ENCODE data around the gene TEX10.
A peak's percentile ranks its signal among the peaks of the same experiment; 100 is the strongest.
"Not testable (repeated sequence)": the region's sequence is repeated elsewhere in the genome, so short reads cannot be mapped to it uniquely, and the experiment has no call there.

TEX10 gene

GRCh38 chr9:100341889-100342288, 10.9 kb downstream of the TEX10 start:
- DNase-seq: no peak

DNA sequence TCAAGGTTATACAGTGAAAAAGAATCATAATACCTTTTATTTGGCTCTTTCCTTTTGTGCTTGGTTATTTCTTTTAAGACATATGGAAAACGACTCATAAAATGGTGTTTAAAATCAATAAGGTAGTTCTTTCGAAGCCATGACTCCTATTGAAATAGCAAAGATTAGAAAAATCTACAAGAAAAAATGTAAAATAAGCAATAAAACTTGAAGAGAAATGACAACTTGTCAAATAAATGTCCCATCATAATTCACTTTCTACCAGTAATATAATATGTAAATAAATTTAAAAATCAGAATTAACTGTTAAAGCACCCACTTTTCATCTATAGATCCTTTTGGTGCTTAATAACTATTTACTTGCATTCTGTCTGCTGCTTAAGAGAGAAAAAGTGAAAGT, 12.5 kb downstream of the TEX10 start:
- DNase-seq: no peak

DNA sequence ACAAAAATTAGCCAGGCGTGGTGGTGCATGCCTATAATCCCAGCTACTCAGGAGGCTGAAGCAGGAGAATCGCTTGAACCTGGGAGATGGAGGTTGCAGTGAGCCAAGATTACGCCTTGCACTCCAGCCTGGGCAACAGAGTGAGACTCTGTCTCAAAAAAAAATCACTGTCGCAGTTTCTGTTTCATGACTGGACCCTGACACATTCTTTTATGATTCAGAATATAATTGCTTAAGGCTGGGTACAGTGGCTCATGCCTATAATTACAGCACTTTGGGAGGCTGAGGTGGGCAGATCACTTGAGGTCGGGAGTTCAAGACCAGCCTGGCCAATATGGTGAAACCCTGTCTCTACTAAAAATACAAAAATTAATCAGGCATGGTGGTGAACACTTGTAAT, 14.0 kb downstream of the TEX10 start:
- not testable (repeated sequence) for DNase-seq

- no peak for DNase-seq
These were observed 28.0 kb downstream of the TEX10 start for GRCh38 chr9:100324594-100325200.

DNA sequence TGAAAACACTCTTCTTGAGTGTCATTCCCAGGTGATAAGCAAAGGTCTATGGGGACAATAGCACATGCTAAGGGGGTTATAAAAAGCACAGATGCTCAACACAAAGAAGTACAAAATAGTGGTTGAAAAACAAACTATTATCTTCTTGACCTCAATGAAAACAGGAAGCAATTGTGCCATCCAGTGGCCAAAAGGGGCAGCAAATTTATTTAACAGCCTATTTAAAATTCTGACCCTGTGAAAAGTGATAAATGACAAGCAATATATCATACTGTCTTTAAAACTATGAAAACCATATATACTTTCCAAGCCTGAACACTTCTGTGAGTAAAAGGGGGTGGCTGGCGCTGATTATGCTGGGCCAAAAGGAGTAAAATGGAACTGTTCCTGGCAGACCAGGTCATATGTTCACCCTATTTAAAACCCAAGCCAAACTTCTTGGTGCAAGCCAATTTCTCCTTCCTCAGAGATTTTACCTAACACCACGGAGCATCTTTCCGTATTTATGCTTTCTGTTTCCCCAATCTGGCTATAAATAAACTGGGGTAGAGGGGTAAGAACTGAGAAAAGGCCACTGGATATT, 29.7 kb downstream of the TEX10 start:
- DNase-seq: peak; percentile 21

DNA sequence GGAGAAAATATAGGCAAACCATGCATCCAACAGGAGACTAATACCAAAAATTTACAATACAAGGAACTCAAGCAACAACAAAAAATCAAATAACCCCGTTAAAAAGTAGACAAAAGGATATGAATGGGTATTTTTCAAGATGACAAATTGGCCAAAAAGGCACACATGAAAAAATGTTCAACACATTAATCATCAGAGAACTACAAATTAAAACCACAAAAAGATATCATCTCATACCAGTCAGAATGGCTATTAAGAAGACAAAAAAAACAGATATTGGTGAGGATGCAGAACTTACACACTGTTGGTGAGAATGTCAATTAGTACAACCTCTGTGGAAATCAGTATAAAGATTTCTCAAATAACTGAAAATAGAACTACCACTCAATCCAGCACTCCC, 35.0 kb downstream of the TEX10 start:
- DNase-seq: no peak

DNA sequence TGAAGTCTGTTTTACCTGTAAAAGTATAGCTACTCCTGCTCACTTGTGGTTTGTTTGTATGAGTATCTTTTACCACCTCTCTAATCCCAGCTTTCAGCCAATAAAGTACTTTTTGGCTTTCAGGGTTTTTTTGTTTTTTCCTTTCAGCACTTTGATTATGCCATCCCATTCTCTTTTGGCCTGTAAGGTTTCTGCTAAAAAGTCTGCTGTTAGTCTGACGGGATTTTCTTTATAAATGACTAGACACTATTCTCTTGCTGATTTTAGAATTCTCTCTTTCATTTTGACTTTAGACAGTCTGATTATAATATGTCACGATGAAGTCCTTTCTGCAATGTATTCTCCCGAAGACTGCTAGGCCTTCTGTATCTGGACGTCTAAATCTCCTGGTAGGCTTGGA, 37.2 kb downstream of the TEX10 start:
- DNase-seq: no peak

- no peak for DNase-seq
These were observed 42.8 kb downstream of the TEX10 start for GRCh38 chr9:100309992-100310391.

- DNase-seq: no peak
These were observed 43.7 kb downstream of the TEX10 start for GRCh38 chr9:100308965-100309564.

GRCh38 chr9:100307080-100307479, 45.7 kb downstream of the TEX10 start:
- DNase-seq: no peak

- no peak for DNase-seq
These were observed 46.5 kb downstream of the TEX10 start for GRCh38 chr9:100306283-100306682.

DNA sequence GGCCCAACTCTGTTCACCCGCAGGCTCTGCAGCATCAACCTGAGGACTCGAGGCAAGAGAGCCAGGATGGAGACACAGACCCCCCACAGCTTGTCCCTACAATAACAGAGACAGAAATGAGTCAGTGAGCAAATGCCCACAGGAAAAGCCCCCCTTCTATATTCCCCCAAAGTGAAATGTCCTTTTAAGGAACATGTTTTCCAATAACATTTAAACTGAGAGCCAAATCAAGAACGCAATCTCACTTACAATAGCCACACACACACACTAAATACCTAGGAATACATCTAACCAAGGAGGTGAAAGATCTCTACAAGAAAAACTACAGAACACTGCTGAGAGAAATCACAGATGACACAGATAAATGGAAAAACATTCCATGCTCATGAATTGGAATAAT, 49.0 kb downstream of the TEX10 start:
- no peak for DNase-seq

DNA sequence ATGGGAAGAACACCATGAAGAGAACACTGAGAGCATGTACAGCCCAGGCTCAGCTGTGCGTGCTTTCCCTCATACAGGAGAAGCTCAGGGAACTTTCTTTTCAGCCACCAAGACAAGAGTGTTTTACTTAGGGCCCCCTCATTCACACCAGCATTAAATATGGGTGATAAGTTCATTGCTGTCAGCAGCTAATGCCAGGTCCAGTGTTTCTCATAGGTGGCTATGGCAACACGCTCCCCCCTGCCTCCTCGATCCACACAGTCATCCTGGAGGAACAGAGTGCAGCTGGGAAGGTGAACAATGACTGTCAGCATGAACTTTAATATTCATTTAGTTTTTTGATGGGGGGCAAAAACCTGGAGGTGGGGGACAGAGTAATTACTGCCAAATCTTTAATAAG, 54.4 kb downstream of the TEX10 start:
- DNase-seq: no peak

DNA sequence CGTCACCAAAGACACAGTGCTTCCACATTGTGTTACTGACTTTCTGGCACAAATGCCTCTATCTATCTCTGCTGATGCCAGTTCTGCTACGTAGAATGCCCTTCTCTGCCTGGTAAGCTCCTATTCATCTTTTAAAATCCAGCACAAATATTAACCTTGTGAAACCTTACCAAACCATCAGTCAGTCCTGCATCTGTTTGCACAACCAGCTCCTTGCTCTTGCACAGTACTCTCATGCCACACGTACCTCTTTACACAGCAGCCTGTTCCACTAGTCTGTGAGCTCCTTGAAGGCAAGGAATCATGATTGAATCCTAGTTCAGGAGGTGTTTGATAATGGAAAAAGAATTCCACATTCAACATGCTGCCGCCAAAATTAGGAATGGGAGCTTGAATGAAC, 56.3 kb downstream of the TEX10 start:
- DNase-seq: no peak

- DNase-seq: no peak
These were observed 57.5 kb downstream of the TEX10 start for GRCh38 chr9:100295240-100295639.

DNA sequence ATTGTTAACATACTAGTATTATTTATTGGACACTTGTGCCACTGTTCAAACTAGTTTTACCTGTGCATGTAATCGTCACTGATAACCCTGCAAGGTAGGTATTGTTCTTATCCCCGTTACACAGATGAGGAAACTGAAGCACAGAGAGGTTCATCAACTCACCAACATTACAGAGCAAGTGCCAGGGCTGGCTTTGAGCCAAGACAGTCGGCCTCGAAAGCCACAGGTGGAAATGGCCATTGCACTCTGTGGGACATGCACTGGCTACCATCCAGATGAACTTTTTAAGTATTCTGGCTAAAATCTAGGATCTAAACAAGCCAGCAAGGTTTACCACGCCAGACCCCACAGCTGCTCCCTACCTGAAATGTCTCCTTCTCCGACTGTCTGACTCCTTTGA, 57.9 kb downstream of the TEX10 start:
- DNase-seq: no peak

DNA sequence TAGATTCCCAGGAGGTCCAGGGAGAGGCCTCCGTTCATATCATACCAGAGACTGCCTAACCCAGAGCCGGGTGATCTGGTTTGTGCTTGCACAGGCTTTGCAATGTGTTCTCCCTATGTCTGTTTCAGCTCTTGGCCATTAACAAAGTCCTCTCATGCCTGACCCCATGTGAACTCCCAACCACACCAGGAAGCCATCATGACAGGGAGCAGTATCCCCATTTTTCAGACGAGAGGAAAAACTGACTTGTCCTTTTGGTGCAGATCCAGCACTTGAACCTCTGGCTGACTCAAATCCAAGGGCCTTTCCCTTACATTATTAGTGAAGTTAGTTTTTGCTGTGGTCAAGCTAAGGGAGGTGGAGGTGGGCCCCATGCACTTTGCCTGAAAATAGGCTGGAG, 58.4 kb downstream of the TEX10 start:
- no peak for DNase-seq

DNA sequence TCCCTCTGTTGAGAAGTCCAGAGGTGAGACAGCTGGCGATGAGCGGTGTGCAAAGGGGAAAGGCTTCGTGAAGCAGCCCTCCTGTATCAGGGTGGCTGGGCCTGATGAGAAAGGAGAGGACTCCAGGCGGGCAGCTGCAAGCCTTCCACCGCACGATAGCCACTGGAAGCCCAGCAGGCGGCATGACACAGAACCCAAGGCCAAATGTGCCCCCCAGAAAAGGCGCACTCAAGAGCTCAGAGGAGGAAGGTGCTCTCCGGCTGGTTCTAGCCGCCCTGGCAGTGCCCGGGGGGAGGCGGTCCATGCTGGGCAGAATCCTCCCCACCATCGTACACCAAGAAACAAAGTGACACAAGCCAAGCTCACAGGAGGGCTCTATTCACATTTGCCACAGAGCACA, 60.3 kb downstream of the TEX10 start:
- DNase-seq: no peak

DNA sequence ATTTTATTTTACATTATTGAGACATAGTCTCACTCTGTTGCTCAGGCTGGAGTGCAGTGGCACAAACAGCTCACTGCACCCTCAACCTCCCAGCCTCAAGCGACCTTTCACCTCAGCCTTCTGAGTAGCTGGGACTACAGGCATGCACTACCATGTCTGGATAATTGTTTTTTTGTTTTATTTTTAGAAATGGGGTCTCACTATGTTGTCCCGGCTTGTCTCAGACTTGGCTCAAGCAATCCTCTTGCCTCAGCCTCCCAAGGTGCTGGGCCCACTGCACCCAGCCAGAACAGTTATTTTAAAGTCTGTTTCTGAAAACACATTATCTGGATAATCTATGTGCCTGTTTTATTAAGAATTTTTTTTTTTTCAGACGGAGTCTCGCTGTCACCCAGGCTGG, 62.0 kb downstream of the TEX10 start:
- DNase-seq: no peak

DNA sequence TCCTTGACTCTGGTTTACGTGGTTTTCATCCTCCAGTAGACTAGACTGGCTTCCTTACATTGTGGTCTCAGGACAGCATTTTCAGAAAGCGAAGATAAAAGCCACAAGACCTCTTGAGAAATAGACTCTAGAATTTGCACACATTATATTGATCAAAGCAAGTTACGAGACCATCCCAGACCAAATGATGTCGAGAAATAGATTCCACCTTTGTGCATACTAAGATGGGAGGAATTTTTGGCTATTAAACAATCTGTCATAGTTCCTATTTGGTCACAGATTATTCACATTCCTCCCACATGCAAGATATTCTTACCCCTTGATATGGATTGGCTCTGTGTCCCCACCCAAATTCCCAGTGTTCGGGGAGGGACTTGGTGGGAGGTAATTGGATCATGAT, 65.6 kb downstream of the TEX10 start:
- no peak for DNase-seq

DNA sequence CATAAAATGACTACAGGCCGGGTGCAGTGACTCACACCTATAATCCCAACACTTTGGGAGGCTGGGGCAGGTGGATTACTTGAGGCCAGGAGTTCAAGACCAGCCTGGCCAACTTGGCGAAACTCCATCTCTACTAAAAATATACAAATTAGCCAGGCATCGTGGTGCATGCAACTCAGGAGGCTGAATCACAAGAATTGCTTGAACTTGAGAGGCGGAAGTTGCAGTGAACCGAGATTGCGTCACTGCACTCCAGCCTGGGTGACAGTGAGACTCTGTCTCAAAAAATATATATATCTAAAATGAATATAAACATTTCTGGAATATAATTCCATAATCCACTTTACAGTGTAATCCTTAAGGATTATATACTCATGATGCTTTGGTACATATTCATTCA, 66.5 kb downstream of the TEX10 start:
- no peak for DNase-seq

DNA sequence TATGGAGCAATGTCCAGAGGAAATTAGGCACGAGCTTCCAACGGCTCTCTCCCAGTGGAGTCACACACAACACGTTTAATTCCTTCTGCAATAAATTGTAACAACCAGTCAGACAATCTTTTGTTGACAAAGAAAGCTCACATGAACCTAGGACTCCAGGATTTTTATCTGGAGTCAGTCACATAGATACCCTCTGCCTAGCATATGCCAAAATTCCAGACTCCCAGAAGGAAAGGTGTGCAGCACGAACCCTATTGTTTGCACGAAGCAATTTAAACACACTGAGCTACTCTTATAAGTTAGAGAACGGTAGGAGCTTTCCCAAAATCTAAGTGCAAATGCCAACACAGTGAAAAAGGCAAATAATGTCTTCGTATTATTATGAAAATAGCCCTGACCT, 67.1 kb downstream of the TEX10 start:
- no peak for DNase-seq

GRCh38 chr9:100285080-100285479, 67.7 kb downstream of the TEX10 start:
- no peak for DNase-seq

- DNase-seq: no peak
These were observed 68.5 kb downstream of the TEX10 start for GRCh38 chr9:100284247-100284646.

- DNase-seq: no peak
These were observed 70.4 kb downstream of the TEX10 start for GRCh38 chr9:100282388-100282719.
